ENCODE data around the gene VPS13D.

GRCh38 chr1:12402159-12402673 lies 172.4 kb downstream of the VPS13D start:
- TF ChIP-seq, protein P1, sequence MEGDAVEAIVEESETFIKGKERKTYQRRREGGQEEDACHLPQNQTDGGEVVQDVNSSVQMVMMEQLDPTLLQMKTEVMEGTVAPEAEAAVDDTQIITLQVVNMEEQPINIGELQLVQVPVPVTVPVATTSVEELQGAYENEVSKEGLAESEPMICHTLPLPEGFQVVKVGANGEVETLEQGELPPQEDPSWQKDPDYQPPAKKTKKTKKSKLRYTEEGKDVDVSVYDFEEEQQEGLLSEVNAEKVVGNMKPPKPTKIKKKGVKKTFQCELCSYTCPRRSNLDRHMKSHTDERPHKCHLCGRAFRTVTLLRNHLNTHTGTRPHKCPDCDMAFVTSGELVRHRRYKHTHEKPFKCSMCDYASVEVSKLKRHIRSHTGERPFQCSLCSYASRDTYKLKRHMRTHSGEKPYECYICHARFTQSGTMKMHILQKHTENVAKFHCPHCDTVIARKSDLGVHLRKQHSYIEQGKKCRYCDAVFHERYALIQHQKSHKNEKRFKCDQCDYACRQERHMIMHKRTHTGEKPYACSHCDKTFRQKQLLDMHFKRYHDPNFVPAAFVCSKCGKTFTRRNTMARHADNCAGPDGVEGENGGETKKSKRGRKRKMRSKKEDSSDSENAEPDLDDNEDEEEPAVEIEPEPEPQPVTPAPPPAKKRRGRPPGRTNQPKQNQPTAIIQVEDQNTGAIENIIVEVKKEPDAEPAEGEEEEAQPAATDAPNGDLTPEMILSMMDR (IDR thresholded peaks at IDR 0.05) = no peak
- TF ChIP-seq POLR2A (IDR thresholded peaks at IDR 0.05) = no peak

All from right lobe of liver (tissue), 4 donors.